22Rv1 (cell line): ENCODE data around the gene THTPA.

ENCODE experiments used
- CTCF ChIP-seq: fragments of 450-650 bp; IDR thresholded peaks from 2 replicates; pipeline ENCODE4 v1.5.1; 2017; ENCODE audit warnings: mild to moderate bottlenecking
- ZFX ChIP-seq: fragments of 450-650 bp; IDR thresholded peaks from 2 replicates; pipeline ENCODE4 v1.6.1; 2017; ENCODE audit warnings: antibody characterized with exemption, borderline replicate concordance

GRCh38 chr14:23555882-23556699 lies at the start of gene THTPA:
- TF ChIP-seq CTCF (no peak), ZFX (no peak)
